ENCODE measurements around the gene SLF2.
"Not testable (repeated sequence)": the region's sequence is repeated elsewhere in the genome, so short reads cannot be mapped to it uniquely, and the experiment has no call there.

GRCh38 chr10:100885611-100886010, 27.2 kb upstream of the SLF2 start:
- TF ChIP-seq CTCF (IDR thresholded peaks at IDR 0.05; ENCODE audit: low read length); EZH2 (IDR thresholded peaks at IDR 0.05; ENCODE audit: borderline replicate concordance, low read length): not testable (repeated sequence)
